Measurements from ENCODE around the gene TSHR.

The TSHR gene

DNA sequence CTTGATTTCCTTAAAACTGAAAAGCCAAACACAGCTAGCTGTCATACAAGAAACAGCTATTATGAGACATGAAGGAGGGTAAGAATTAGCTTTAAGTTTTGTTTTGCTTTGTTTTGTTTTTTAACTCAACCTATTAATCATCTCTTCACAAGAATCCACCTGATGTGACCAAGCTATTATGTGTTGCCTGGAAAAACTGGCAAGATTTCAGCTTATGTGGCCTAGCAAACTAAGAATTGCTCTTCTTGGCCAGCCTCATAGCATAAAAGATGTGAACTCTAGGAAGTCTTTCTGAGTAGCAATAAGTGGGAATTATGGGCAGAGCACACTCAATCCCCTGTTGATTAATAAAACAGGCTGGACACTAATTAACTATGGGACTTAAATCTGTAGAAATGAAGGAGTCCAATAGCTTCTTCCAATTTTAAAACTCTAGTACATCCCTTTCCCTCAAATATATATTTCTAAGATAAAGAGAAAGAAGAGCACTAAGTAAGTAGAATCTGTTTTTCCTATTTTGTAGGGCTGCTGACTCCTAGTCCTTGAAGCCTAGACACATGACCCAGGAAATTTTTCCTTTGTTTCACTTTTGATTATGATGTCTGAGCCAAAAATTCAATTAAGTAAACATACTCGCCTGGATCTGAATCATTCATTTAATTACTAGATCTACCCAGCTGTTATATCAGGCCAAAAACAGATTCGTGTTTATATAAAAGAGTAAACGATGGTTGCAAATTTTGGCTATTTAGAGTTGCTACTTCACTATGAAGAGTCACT, 189.6 kb downstream of the TSHR start:
- DNase-seq: no peak

GRCh38 chr14:81147140-81147897, 191.9 kb downstream of the TSHR start:
- no peak for DNase-seq

DNA sequence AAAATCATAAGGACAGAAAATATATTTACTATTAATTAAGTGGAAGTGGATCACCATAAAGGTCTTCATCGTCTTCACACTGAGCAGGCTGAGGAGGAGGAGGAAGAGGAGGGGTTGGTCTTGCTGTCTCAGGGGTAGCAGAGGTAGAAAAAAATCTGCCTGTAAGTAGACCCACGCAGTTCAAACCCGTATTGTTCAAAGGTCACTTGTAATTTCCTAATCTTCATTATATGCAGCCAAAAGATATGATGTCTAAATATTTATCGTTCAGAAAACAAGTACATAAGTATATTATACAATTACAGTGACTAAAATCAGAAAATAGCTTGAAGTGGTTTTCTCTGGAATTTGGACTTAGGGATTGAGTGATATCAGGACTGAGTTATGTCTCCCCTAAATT, 193.2 kb downstream of the TSHR start:
- DNase-seq: no peak

DNA sequence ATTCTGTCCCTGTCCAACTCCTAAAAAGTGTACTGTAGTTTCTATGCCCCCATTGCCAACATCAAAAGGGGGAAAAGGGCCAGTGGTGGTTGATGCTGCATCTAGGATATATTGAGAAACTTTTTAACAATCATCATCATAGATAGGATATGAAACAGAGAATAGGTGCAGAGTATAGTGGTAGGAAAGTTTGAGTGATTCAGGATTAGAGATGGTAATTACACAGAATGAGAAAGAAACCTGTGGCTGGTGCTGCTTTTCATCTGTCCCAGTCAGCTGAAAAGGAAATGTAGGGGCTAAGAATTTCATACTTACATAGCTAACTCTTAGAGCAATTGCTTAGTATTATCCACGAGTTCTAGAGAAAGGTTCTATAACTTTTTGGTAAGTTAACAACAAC, 197.8 kb downstream of the TSHR start:
- DNase-seq: peak; percentile 33

DNA sequence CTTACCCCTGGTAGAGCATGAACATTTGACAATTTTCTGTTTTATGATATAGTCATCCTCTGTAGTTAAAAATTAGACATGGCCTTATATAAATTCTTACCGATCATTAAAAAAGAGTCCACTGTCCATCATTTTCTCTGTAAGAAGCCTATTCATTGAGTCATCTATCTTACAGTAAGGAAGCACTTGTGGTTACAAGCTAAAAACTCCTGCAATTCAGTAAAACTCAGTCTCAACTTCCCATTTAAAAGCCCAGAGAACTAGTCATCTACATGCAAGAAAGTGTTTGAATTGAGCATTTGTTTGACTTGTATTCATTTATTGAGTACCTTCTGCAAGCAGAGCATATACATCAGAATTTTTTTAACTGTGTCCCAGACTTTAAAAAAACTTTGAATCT, 202.0 kb downstream of the TSHR start:
- no peak for DNase-seq

DNA sequence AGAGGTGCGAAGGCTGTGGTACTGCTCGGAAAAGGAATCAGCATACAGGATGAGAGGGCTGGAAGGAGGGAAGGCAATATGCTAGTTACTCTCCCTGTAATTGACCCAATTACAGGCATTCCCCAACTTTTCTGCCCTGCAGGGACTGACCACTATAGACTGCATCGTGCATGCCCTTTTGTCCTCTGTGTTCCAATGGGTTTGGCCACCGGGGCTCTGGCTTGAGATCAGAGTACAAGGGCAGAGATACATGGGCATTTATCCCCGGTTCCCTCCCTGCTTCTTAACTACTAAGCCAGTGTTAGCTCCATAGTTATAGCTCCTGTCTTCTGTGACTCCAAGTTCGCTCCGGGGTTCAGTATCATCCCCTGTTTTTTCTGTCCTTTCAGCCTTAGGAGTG, 205.7 kb downstream of the TSHR start:
- DNase-seq: no peak

GRCh38 chr14:81161749-81162148, 206.3 kb downstream of the TSHR start:
- no peak for DNase-seq

- DNase-seq: no peak
These were observed 207.5 kb downstream of the TSHR start for GRCh38 chr14:81162941-81163340.

DNA sequence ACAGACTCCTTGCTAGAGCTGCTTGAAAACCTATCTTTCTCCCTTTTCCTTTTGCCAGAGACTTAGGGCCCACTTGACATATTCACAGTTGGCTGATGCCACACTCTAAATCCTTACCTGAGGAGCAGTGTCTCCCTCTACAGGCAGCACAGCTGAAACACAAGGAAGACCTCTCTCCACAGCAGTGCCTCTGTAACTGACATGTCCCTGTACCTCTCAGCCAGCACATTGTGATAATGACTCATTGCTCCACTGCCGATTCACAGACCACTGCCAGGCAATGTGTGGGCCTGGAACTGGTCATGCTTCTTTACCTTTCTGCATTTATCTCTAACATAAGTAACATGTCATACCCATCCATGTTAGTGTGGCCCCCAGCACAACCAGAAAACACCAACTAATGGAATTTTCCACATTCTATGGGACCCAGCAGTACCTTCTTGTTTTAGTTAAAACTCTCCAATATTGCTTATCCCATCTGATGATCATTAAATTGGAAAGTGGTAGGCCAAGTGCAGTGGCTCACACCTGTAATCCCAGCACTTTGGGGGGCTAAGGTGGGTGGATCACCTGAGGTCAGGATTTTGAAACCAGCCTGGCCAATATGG, 208.8 kb downstream of the TSHR start:
- DNase-seq: peak; percentile 86

- DNase-seq: no peak
These were observed 209.8 kb downstream of the TSHR start for GRCh38 chr14:81165188-81165587.

GRCh38 chr14:81166121-81166520, 210.7 kb downstream of the TSHR start:
- no peak for DNase-seq

DNA sequence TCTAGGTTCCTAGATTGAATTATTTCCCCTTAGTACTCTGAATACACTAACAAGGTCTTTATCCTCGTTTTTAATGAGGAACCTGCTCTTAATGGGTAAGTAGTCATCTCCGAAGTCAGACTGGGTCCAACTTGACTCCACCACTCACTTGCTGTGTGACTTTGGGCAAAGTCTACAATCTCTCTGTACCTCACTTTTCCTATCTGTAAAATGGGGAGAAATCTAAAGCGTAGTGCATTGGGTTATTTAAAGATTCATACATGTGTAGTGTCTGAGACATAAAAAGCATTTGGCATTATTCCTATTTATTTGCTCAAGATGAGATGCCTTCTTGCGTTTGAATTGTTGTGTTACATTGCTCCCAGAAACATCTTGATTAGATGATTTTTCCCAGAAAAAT, 213.8 kb downstream of the TSHR start:
- DNase-seq: no peak

GRCh38 chr14:81169711-81170103, 214.3 kb downstream of the TSHR start:
- no peak for DNase-seq

GRCh38 chr14:81170104-81170828, 214.8 kb downstream of the TSHR start:
- DNase-seq: peak; percentile 92

GRCh38 chr14:81170829-81171195, 215.4 kb downstream of the TSHR start:
- no peak for DNase-seq

DNA sequence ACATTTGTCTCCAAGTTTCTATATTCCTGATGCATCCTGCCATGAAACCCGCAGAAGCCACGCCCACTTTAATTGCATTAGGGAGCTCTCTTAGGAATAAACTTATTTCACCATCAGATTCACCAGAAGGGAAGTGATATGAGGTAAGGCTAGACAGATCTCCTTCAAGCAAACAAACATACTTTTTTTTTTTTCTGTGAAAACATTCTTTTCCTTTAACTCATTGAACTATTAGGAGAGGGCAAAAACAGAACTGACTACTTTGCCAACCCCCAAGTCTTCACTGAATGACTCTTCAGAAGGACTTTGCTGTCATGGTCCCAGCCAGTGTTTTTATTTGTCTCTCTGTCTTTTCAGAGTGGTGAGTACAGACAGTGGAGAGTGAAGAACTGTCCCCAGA, 216.9 kb downstream of the TSHR start:
- no peak for DNase-seq

GRCh38 chr14:81172881-81173280, 217.5 kb downstream of the TSHR start:
- no peak for DNase-seq

GRCh38 chr14:81176241-81176640, 220.8 kb downstream of the TSHR start:
- no peak for DNase-seq

- DNase-seq: no peak
These were observed 221.8 kb downstream of the TSHR start for GRCh38 chr14:81177225-81177624.

GRCh38 chr14:81178063-81178462, 222.6 kb downstream of the TSHR start:
- DNase-seq: no peak

DNA sequence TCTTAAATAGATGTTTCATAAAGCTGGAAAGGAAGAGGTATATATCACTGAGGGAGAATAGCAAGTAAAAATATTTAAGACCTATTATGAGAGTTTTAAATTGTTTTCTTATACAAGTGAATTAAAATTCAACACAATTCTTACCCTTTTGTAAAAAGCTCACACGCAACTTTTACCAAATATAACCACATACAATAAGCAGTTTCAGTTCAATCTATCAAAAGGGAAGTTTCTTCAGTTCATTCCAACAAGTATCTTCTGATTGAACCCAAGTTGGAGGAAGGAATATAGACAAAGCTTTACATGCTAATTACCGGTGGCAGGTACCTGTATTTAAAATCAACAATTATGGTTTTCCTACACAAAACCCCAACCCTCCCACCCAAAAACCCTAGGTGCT, 224.2 kb downstream of the TSHR start:
- no peak for DNase-seq

DNA sequence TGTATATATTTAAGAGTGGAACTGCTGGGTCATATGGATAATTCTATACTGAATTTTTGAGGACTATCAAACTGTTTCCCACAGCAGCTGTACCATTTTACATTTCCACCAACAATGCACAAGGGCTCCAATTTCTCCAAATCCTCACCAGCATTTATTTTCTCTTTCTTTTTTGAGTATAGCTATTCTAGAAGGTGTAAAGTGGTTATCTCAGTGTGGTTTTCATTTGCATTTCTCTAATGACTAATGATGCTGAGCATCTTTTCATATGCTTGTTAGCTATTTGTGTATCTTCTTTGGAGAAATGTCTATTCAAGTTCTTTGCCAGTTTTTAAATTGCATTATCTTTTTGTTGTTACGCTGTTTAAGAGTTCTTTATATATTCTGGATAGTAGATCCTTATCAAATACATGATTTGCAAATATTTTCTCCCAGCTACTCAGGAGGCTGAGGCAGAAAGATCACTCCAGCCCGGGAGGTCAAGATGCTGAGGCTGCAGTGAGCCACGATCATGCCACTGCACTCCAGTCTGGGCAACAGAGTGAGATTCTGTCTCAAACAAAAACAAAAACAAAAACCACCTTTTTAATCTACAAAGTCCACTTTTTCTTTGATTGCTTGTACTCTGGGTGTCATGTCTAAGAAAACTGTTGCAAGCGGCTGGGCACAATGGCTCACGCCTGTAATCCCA, 232.6 kb downstream of the TSHR start:
- DNase-seq: no peak

GRCh38 chr14:81192594-81192993, 237.2 kb downstream of the TSHR start:
- peak; percentile 30 for DNase-seq
